Erythroblast (primary cell): ENCODE data around the gene DCAF8L1.

Experiments used
- GATA1 ChIP-seq: IDR thresholded peaks from 2 replicates; pipeline ENCODE4 v1.6.1; 2011; ENCODE audit warnings: low read depth, mild to moderate bottlenecking, control low read depth, low read length, moderate library complexity
- POLR2A ChIP-seq: IDR thresholded peaks from 2 replicates; pipeline ENCODE4 v1.6.1; 2011; ENCODE audit warnings: mild to moderate bottlenecking, low read length

DNA sequence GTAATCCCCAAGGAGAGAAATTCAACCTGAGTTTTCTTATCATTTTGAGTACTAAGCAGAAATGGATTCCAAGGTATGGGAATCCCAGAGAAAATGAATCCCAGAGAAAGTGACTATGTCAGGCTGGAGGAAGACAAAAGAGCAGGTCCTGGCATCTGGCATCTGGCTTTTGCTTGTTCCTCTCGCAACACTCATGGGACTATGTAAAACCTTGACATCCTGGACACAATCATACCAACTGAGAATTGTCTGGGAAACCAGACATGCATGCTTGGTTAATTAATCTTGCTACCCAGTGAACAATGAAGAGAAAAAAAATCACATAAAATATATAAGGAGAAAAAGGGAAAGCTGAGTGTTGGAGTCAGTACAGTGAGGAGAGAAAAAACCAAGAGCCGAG is 12.9 kb downstream of the DCAF8L1 start:
- no peak for TF ChIP-seq POLR2A
- TF ChIP-seq GATA1, result no peak
